Activated CD4-positive, alpha-beta T cell treated with anti-CD3 and anti-CD28 coated beads for 36 hours (primary cell): ENCODE measurements around the gene NCOR2. TPM values are rescaled to one million over a fixed set of nuclear protein-coding genes. Genes with fewer than 3 reads are reported as not detected.
"Not testable (repeated sequence)": the region's sequence is repeated elsewhere in the genome, so short reads cannot be mapped to it uniquely, and the experiment has no call there.

ENCODE experiments used
- ATAC-seq: fragments of 200-7000 bp; cut with Tn5 transposase; one replicate; pipeline ENCODE4 v1.10.0; 2021; ENCODE audit warnings: mild to moderate bottlenecking, moderate library complexity
- CTCF ChIA-PET: fragments of 350-600 bp; sonication (Branson Sonifier 250); formaldehyde crosslinking; loops from one replicate; lab custom pipeline; 2021; ENCODE audit warnings: antibody characterized with exemption; lab: Charles Lee
- POLR2A ChIA-PET: fragments of 350-600 bp; sonication (Branson Sonifier 250); formaldehyde crosslinking; loops from one replicate; lab custom pipeline; 2021; ENCODE audit warnings: antibody characterized with exemption, inconsistent platforms; lab: Charles Lee
- DNase-seq: peaks from one replicate; pipeline ENCODE4 v3.0.0-alpha.2; 2020
- H3K27ac Mint-ChIP-seq: one replicate; pipeline ENCODE4 v1.8.0; 2021; ENCODE audit warnings: mixed read lengths
- H3K27me3 Mint-ChIP-seq: one replicate; pipeline ENCODE4 v1.8.0; 2021; ENCODE audit warnings: mixed read lengths
- H3K36me3 Mint-ChIP-seq: one replicate; pipeline ENCODE4 v1.8.0; 2021; ENCODE audit warnings: low read depth, mixed read lengths
- H3K4me1 Mint-ChIP-seq: one replicate; pipeline ENCODE4 v1.8.0; 2021; ENCODE audit warnings: mixed read lengths
- H3K4me3 Mint-ChIP-seq: one replicate; pipeline ENCODE4 v1.8.0; 2021; ENCODE audit warnings: mild to moderate bottlenecking, moderate library complexity, mixed read lengths
- H3K9me3 Mint-ChIP-seq: one replicate; pipeline ENCODE4 v1.8.0; 2021; ENCODE audit warnings: low read depth, mixed read lengths
- intact Hi-C, 2 experiments: fragments of 100-400 bp; cut with DNase I in 1 of 2; cut with micrococcal nuclease in 1 of 2; formaldehyde crosslinking; loops; one replicate each; pipeline versions ENCODE4 v1.14.2 to v1.15.1; 2022 to 2024; cut with DNase I, micrococcal nuclease
- total RNA-seq, 2 experiments: library from RNA; stranded (reverse); gene quantifications; one replicate each; pipeline ENCODE4 v1.2.3, GENCODE V29; 2021

NCOR2 gene
- total RNA-seq, 2 experiments from 2014 or later, result 103 to 115 TPM

DNA sequence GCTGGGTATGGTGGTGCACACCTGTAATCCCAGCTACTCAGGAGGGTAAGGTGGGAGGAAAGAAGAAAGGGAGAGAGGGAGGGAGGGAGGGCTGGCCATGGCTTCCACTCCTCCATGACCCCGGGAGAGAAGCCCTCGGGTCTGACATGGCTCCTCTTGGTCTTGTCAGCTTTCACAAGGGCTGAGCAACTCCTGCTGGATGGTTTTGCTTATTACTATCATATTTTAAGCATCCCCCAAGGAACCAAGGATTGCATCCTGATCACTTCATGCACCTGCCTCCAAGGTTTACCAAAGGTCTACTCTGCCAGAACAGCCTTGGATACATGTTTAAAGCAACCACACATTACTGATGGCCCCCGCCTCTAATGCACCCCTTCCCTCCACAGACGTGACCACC lies 28.0 kb upstream of the NCOR2 start:
- POLR2A ChIA-PET, result no interaction called here
- intact Hi-C loops, result no loop called here
- Mint-ChIP-seq H3K36me3 (no peaks in the 10 kb centered on the region), H3K27me3 (peaks cover 13% of the 10 kb centered on the region), H3K4me1 (peaks cover 2% of the 10 kb centered on the region), H3K9me3 (peaks cover 8% of the 10 kb centered on the region), H3K4me3 (no peak overlapping the region), H3K27ac (no peak overlapping the region)
- CTCF ChIA-PET, result no interaction called here
- DNase-seq (no peak), ATAC-seq (no peak)

DNA sequence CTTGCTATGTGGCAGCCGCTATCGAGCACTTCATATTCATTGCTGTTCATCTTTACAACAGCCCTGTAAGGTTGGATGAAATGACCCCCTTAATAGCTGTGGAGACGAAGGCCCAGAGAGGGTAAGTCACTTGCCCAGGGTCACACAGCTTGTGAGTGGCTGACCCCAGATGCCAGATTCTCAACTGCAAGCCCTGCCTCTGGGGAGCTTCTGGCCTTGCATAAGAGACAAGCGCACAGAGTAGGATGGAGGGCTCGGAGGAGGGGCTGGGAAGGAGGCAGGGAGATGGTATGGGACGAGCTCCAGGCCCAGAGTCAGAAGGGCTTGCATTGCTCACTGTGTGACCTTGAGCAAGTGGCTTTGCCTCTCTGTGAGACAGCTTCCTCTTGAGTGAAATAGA lies 27.4 kb upstream of the NCOR2 start:
- intact Hi-C loops, result no loop called here
- H3K27ac Mint-ChIP-seq, result no peak overlapping the region
- DNase-seq, result no peak
- CTCF ChIA-PET, result interaction anchor here (0.6 kb wide), 1 partner anchor 112 kb away, joined by 4 read pairs; no protein-coding TSS in a partner anchor
- POLR2A ChIA-PET, result no interaction called here
- H3K4me3 Mint-ChIP-seq, result no peak overlapping the region
- ATAC-seq, result no peak
- peaks cover 4% of the 10 kb centered on the region for H3K4me1 Mint-ChIP-seq
- no peaks in the 10 kb centered on the region for H3K36me3 Mint-ChIP-seq
- H3K9me3 Mint-ChIP-seq, result peaks cover 8% of the 10 kb centered on the region
- H3K27me3 Mint-ChIP-seq, result peaks cover 13% of the 10 kb centered on the region

DNA sequence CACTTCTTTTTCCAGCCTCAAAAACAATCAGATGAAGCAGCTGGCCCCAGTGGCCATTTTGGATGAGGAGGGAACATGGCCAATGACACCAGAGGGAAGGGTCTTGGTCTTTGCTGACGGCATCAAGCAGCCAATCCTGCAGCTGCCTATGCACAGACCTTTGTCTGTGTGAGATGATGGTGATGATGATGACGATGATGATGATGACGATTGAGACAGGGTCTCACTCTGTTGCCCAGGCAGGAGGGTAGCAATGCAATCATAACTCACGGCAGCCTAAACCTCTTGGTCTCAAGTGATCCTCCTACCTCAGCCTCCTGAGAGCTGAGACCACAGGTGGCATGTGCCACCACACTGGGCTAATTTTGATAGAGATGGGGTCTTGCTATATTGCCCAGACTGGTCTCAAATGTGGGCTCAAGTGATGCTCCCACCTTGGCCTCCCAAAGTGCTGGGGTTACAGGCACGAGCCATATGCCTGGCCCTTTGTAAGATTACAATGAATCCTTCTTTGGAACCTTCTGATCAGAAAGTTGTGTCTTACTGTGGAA lies 26.5 kb upstream of the NCOR2 start:
- H3K9me3 Mint-ChIP-seq, result peaks cover 5% of the 10 kb centered on the region
- no peak overlapping the region for H3K27ac Mint-ChIP-seq
- no peak for ATAC-seq
- POLR2A ChIA-PET, result no interaction called here
- no peak overlapping the region for H3K4me3 Mint-ChIP-seq
- CTCF ChIA-PET, result interaction anchor here (0.6 kb wide), 1 partner anchor 111 kb away, joined by 4 read pairs; no protein-coding TSS in a partner anchor
- no peak for DNase-seq
- intact Hi-C loops, result no loop called here
- H3K36me3 Mint-ChIP-seq, result no peaks in the 10 kb centered on the region
- H3K4me1 Mint-ChIP-seq, result peaks cover 10% of the 10 kb centered on the region
- peaks cover 11% of the 10 kb centered on the region for H3K27me3 Mint-ChIP-seq

DNA sequence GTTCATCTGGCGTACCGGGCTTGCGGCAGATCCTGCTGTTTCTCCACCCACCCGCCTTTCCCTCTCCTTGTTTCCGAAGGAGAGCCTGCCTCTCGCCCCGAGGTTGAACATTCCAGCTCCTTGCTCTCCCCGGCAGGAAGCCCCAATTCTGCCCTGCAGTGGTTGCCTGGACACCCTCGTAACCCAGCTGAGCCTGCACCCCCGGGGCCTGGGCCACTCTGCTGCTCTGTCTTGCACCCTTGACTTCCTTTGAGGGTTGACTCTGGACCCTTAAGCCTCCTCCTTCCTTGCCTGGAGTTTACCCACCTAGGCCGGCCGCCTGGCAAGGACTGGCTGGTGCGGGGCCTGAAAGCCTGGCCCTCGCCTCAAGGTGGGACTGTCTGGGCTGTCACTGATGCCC lies 25.8 kb upstream of the NCOR2 start:
- intact Hi-C loops, result no loop called here
- ChIA-PET CTCF (no interaction called here), POLR2A (no interaction called here)
- no peak for DNase-seq
- Mint-ChIP-seq H3K4me1 (peaks cover 15% of the 10 kb centered on the region), H3K27me3 (peaks cover 11% of the 10 kb centered on the region), H3K4me3 (no peak overlapping the region), H3K9me3 (peaks cover 5% of the 10 kb centered on the region), H3K36me3 (no peaks in the 10 kb centered on the region), H3K27ac (no peak overlapping the region)
- no peak for ATAC-seq

DNA sequence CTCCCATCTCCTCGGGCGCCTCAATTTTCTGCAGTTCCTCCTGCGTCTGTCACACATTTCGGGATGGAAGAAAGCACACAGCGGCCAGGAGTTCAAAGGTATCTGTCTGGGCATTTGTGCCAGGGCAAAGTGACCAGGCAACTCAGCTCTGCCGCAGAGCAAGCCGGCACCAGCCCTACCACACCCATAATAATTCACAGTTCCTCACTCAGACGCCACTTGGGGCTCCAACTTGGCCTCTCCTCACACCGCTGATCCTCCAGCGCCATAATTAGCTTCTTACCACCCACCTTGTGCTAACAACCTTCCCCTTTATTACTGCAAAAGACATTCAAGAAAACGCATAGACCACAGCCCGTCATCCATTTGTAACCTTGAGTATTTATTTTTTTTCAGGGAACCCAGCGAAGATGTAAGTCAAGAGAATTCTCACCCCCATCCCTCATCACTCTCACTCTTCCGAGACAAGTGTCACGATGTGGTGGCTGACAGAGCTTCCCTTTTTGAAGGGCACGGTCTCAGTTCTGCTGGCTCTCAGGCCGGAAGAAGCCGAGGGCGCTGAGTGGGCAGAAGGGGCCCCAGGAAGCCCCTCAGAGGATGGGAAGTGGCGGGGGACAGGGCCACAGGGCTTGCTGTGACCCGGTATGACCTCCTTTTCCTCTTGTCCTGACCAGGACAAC lies 25.2 kb upstream of the NCOR2 start:
- H3K36me3 Mint-ChIP-seq, result no peaks in the 10 kb centered on the region
- intact Hi-C loops, result no loop called here
- H3K4me1 Mint-ChIP-seq, result peaks cover 15% of the 10 kb centered on the region
- ChIA-PET CTCF (no interaction called here), POLR2A (no interaction called here)
- H3K27ac Mint-ChIP-seq, result no peak overlapping the region
- ATAC-seq (no peak), DNase-seq (no peak)
- H3K4me3 Mint-ChIP-seq, result no peak overlapping the region
- H3K27me3 Mint-ChIP-seq, result peaks cover 11% of the 10 kb centered on the region
- peaks cover 5% of the 10 kb centered on the region for H3K9me3 Mint-ChIP-seq

DNA sequence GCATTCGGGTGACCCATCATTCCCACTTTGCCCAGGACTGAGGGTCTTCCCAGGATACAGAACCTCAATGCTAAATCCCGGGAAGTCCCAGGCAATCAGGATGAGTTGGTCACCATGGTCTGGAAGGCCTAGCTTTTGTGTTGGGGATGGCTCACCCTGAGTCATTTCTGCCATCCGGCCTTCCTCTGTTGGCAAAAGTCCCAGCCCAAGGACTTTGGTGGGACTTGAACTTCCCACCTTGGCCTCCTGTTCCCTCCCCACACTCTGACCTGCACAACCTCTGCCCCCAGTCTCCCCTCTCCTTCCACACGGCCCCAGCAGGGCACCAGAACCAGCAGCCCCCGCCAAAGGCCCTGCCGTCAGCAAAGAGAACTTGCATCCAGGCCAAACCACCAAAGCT lies 24.6 kb upstream of the NCOR2 start:
- intact Hi-C loops, result no loop called here
- no peaks in the 10 kb centered on the region for H3K36me3 Mint-ChIP-seq
- peaks cover 15% of the 10 kb centered on the region for H3K4me1 Mint-ChIP-seq
- no peak overlapping the region for H3K4me3 Mint-ChIP-seq
- POLR2A ChIA-PET, result no interaction called here
- CTCF ChIA-PET, result no interaction called here
- H3K27ac Mint-ChIP-seq, result no peak overlapping the region
- H3K27me3 Mint-ChIP-seq, result peaks cover 12% of the 10 kb centered on the region
- H3K9me3 Mint-ChIP-seq, result peaks cover 5% of the 10 kb centered on the region
- DNase-seq (no peak), ATAC-seq (no peak)

DNA sequence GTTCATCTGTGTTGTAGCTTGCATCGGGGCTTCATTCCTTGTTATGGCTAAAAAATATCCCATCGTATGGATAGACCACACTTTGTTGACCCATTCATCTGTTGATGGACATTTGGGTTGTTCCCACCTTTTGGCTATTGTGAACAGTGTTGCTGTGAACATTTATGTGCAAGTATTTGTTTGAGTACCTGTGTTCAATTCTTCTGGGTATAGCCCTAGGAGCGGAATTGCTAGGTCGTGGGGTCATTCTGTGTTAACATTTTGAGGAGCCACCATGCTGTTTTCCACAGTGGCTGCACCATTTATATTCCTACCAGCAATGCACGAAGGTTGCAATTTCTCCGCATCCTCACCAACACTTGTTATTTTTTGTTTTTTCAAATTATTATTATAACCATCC lies 23.0 kb upstream of the NCOR2 start:
- ATAC-seq (no peak), DNase-seq (no peak)
- Mint-ChIP-seq H3K9me3 (peaks cover 5% of the 10 kb centered on the region), H3K4me1 (peaks cover 15% of the 10 kb centered on the region), H3K36me3 (no peaks in the 10 kb centered on the region), H3K4me3 (no peak overlapping the region), H3K27me3 (peaks cover 7% of the 10 kb centered on the region), H3K27ac (no peak overlapping the region)
- CTCF ChIA-PET, result no interaction called here
- POLR2A ChIA-PET, result no interaction called here
- intact Hi-C loops, result no loop called here

DNA sequence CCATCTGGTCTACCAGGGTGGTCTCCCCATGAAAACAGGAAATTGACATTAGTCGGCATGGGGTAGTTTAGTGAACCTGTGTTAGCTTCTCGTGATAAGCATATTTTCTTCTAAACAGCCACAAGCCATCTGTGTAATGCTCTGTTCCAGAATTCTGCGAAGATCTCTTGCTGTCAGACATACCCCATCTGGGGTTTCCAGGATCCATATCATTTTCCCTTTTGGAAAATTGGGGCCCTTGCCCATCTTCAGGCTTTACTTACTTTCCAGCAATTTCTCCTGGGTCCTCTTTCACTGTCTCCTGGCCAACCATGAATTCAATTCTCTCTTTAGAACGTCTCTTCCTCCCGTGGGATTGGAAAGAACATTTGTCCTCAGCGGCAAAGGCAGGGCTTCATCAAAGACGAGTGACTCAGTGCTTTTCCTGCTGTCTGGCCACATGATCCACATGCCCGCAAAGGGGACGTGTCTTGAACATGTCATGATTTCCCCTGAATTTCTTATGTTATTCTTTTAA lies 21.4 kb upstream of the NCOR2 start:
- Mint-ChIP-seq H3K4me1 (peaks cover 15% of the 10 kb centered on the region), H3K9me3 (peaks cover 5% of the 10 kb centered on the region), H3K4me3 (no peak overlapping the region), H3K27ac (no peak overlapping the region), H3K27me3 (peaks cover 7% of the 10 kb centered on the region), H3K36me3 (no peaks in the 10 kb centered on the region)
- DNase-seq (peak; percentile 64), ATAC-seq (peak; percentile 87)
- intact Hi-C loops, result no loop called here
- ChIA-PET CTCF (interaction anchor here (0.5 to 0.6 kb wide), 3 partner anchors 48 to 709 kb away, joined by 3 to 4 read pairs (median 3); no protein-coding TSS in a partner anchor), POLR2A (no interaction called here)

DNA sequence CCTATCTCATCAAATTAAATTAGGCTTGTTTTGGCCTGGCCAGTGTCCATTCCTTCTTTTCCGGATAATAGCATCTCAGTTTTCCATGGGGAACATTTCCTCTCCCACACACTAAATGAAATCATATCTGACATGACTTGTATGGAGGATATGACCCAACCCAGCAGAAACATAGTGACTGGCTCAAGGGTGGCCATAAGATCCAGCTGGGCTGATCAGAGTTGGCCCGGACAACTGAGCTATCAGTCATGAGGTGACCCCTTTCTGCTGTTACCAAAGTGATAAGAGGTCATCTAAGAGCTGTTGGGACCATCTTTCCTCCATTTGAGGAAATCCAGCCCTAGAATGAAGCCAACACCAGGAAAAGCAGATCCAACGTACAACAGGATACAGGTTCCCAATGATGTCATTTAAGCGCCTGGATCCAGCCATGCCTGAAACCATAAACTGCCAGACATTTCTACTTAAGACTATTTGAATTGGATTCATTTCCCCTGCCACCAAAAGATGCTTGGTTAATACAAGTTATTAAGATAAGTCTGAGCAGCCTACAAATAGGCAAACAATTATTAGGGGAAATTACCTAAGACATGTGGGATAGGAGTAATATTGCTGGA lies 20.7 kb upstream of the NCOR2 start:
- Mint-ChIP-seq H3K36me3 (no peaks in the 10 kb centered on the region), H3K4me3 (no peak overlapping the region), H3K4me1 (peaks cover 15% of the 10 kb centered on the region), H3K27me3 (peaks cover 7% of the 10 kb centered on the region), H3K27ac (no peak overlapping the region), H3K9me3 (peaks cover 5% of the 10 kb centered on the region)
- intact Hi-C loops, result no loop called here
- ATAC-seq, result no peak
- CTCF ChIA-PET, result interaction anchor here (0.5 kb wide), 1 partner anchor 708 kb away, joined by 4 read pairs; no protein-coding TSS in a partner anchor
- POLR2A ChIA-PET, result no interaction called here
- no peak for DNase-seq

DNA sequence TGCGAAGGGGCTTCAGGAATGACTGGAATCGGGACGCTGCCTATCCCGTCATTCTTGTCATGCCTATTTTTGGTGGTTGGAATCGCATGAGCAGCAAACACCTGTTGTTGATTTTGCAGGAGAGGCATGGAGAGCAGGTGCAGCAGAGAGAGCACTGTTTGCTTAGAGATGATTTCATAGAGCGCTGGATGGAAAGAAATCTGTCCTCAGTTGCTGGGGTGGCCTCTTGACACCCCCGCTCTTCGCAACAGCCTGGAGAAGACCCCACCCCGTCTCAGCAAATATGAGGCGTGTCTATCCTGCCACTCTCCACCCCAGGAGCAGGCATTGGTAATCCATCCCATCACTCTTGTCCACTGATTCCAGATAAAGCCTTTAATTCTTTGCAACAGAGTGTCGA lies 19.3 kb upstream of the NCOR2 start:
- H3K27me3 Mint-ChIP-seq, result peaks cover 5% of the 10 kb centered on the region
- H3K9me3 Mint-ChIP-seq, result peaks cover 5% of the 10 kb centered on the region
- H3K4me3 Mint-ChIP-seq, result no peak overlapping the region
- DNase-seq (no peak), ATAC-seq (no peak)
- H3K4me1 Mint-ChIP-seq, result peaks cover 15% of the 10 kb centered on the region
- no peak overlapping the region for H3K27ac Mint-ChIP-seq
- H3K36me3 Mint-ChIP-seq, result no peaks in the 10 kb centered on the region
- intact Hi-C loops, result no loop called here
- ChIA-PET CTCF (interaction anchor here (0.6 kb wide), 1 partner anchor 27 kb away, joined by 3 read pairs; no protein-coding TSS in a partner anchor), POLR2A (no interaction called here)

DNA sequence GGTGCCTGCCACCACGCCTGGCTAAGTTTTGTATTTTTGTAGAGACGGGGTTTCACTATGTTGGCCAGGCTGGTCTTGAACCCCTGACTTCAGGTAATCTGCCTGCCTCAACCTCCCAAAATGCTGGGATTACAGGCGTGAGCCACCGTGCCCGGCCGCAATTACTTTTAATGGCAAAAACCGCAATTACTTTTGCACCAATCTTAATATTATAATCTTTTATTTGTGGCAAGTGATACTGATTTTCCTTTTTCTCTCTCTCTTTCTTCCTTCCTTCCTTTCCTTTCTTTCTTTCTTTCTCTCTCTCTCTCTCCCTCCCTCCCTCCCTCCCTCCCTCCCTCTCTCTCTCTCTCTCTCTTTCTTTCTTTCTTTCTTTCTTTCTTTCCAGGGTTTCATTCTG lies 17.1 kb upstream of the NCOR2 start:
- DNase-seq, H3K36me3 Mint-ChIP-seq, H3K27me3 Mint-ChIP-seq, H3K4me3 Mint-ChIP-seq, POLR2A ChIA-PET, ATAC-seq, H3K9me3 Mint-ChIP-seq, H3K27ac Mint-ChIP-seq, CTCF ChIA-PET, intact Hi-C loops: not testable (repeated sequence)
- H3K4me1 Mint-ChIP-seq, result peaks cover 11% of the 10 kb centered on the region

DNA sequence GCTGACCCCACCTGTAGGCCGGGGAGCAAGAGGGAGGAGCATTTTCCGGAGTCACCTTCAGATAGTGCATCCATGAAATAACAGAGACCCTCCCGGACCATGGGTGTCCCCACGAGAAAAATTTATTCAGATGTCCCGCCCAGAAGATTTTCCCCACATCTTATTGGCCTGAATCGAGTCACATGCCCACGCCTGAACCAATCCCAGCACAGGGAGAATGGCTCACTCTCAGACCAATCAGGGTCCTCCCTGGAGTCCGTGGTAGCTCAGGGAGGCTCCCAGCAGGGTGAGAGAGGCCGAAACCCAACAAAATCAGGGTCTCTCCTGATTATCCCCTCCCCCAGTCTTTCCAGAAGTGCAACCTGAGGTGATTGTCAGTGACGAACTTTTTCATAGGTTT lies 16.4 kb upstream of the NCOR2 start:
- Mint-ChIP-seq H3K4me3 (no peak overlapping the region), H3K27me3 (peaks cover 1% of the 10 kb centered on the region), H3K36me3 (no peaks in the 10 kb centered on the region), H3K27ac (no peak overlapping the region), H3K9me3 (no peaks in the 10 kb centered on the region), H3K4me1 (peaks cover 4% of the 10 kb centered on the region)
- ChIA-PET POLR2A (no interaction called here), CTCF (no interaction called here)
- DNase-seq (no peak), ATAC-seq (peak; percentile 47)
- intact Hi-C loops, result no loop called here
